Astrocyte (in vitro differentiated cells and primary cell): ENCODE results near the gene PKMYT1.

ENCODE experiments used
- EZH2 ChIP-seq: IDR thresholded peaks from 2 replicates; pipeline ENCODE4 v1.6.1; 2012; ENCODE audit warnings: mild to moderate bottlenecking, low read length, inconsistent platforms; ENCODE audit not compliant: insufficient read depth
- TF ChIP-seq, protein P1 (sequence below): IDR thresholded peaks from 2 replicates; pipeline ENCODE4 v1.5.1; 2011; ENCODE audit warnings: low read depth, mild to moderate bottlenecking, inconsistent platforms, low read length, moderate library complexity; ENCODE audit not compliant: insufficient read depth

DNA sequence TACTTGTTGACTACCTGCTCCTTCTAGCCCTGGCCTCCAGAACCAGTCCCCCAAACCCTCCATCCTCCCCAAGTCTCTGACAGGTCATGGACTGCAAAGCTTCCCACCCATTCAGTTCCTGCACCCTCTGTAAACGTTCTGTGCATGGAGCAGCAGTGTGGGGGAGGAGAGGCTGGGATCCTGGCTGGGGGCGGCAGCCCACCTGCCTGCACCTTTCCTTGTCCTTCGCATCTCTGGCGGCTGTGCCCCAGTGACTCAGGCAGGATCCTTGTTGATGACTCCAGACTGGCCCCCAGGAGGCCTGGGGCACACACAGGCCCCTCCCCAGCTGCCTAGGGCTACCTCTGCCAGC, 1.6 kb upstream of the PKMYT1 start:
- TF ChIP-seq, protein P1, sequence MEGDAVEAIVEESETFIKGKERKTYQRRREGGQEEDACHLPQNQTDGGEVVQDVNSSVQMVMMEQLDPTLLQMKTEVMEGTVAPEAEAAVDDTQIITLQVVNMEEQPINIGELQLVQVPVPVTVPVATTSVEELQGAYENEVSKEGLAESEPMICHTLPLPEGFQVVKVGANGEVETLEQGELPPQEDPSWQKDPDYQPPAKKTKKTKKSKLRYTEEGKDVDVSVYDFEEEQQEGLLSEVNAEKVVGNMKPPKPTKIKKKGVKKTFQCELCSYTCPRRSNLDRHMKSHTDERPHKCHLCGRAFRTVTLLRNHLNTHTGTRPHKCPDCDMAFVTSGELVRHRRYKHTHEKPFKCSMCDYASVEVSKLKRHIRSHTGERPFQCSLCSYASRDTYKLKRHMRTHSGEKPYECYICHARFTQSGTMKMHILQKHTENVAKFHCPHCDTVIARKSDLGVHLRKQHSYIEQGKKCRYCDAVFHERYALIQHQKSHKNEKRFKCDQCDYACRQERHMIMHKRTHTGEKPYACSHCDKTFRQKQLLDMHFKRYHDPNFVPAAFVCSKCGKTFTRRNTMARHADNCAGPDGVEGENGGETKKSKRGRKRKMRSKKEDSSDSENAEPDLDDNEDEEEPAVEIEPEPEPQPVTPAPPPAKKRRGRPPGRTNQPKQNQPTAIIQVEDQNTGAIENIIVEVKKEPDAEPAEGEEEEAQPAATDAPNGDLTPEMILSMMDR, result no peak
- TF ChIP-seq EZH2, result no peak
